Measurements from ENCODE around the gene TAF1B. TPM values are rescaled to one million over a fixed set of nuclear protein-coding genes. Genes with fewer than 3 reads are reported as not detected.

The TAF1B gene
- total RNA-seq, 1 experiment from 2014 or later, result 35.2 TPM

- ATAC-seq, result no peak
- H3K27me3 ChIP-seq (ENCODE audit: control insufficient read depth, insufficient read depth, low read length), result no peaks in the 10 kb centered on the region
- intact Hi-C loops (cut with micrococcal nuclease; ENCODE audit: unreplicated experiment), result no loop called here
- no TSS peak for BruUV-seq (replicated peaks)
- CTCF ChIA-PET, result no interaction called here
- DNase-seq (ENCODE audit: low read depth, low spot score), result no peak
- H3K9me3 ChIP-seq (ENCODE audit: control insufficient read depth, insufficient read depth, low read depth, low read length), result no peaks in the 10 kb centered on the region
- in situ Hi-C loops (cut with HindIII; ENCODE audit: low pct_unique_long_range_greater_than_20kb, low sequenced_read_pairs), result no loop called here
- POLR2A ChIA-PET, result no interaction called here
- peaks cover 11% of the 10 kb centered on the region for H3K4me1 ChIP-seq (ENCODE audit: control insufficient read depth, insufficient read depth, low read length)
- H3K4me3 ChIP-seq (ENCODE audit: low read depth in 2 of 2, low read length in 2 of 2), result no peak overlapping the region
- peaks cover 31% of the 10 kb centered on the region for H3K36me3 ChIP-seq (ENCODE audit: control insufficient read depth, insufficient read depth, low read length)
- no peak overlapping the region for H3K27ac ChIP-seq (ENCODE audit: low read length)
- TF ChIP-seq POLR2AphosphoS5 (IDR thresholded peaks at IDR 0.05; ENCODE audit: low read depth, low read length), result peak; percentile 32; the same call in 1 of the 2 replicates
- no peak for TF ChIP-seq SIN3A (IDR thresholded peaks at IDR 0.05; ENCODE audit: borderline replicate concordance, insufficient read depth, low read depth, low read length)
Observed at GRCh38 chr2:9846554-9846953, 3.3 kb downstream of the TAF1B start.

- H3K27ac ChIP-seq (ENCODE audit: low read length), result no peak overlapping the region
- CTCF ChIA-PET, result no interaction called here
- no peaks in the 10 kb centered on the region for H3K9me3 ChIP-seq (ENCODE audit: control insufficient read depth, insufficient read depth, low read depth, low read length)
- no peak for TF ChIP-seq REST (IDR thresholded peaks at IDR 0.05; ENCODE audit: insufficient read depth in 1 of 2, low read depth in 2 of 2, low read length in 1 of 2)
- no peak for TF ChIP-seq POLR2AphosphoS5 (IDR thresholded peaks at IDR 0.05; ENCODE audit: low read depth, low read length)
- no peak for TF ChIP-seq TCF7L2 (IDR thresholded peaks at IDR 0.05; ENCODE audit: low read depth, low read length)
- no peak for TF ChIP-seq CTCF (IDR thresholded peaks at IDR 0.05)
- H3K36me3 ChIP-seq (ENCODE audit: control insufficient read depth, insufficient read depth, low read length), result peaks cover 36% of the 10 kb centered on the region
- intact Hi-C loops (cut with micrococcal nuclease; ENCODE audit: unreplicated experiment), result no loop called here
- POLR2A ChIA-PET, result no interaction called here
- H3K4me3 ChIP-seq (ENCODE audit: low read depth in 2 of 2, low read length in 2 of 2), result no peak overlapping the region
- H3K4me1 ChIP-seq (ENCODE audit: control insufficient read depth, insufficient read depth, low read length), result peaks cover 11% of the 10 kb centered on the region
- no TSS peak for BruUV-seq (replicated peaks)
- no peaks in the 10 kb centered on the region for H3K27me3 ChIP-seq (ENCODE audit: control insufficient read depth, insufficient read depth, low read length)
- in situ Hi-C loops (cut with HindIII; ENCODE audit: low pct_unique_long_range_greater_than_20kb, low sequenced_read_pairs), result no loop called here
- ATAC-seq (no peak), DNase-seq (ENCODE audit: low read depth, low spot score) (no peak)
Observed at GRCh38 chr2:9847140-9847539, 3.9 kb downstream of the TAF1B start.

GRCh38 chr2:9852881-9853280 lies 9.6 kb downstream of the TAF1B start:
- no TSS peak for BruUV-seq (replicated peaks)
- no peak for TF ChIP-seq REST (IDR thresholded peaks at IDR 0.05; ENCODE audit: insufficient read depth in 1 of 2, low read depth in 2 of 2, low read length in 1 of 2)
- TF ChIP-seq TCF7L2 (IDR thresholded peaks at IDR 0.05; ENCODE audit: low read depth, low read length), result no peak
- TF ChIP-seq SIN3A (IDR thresholded peaks at IDR 0.05; ENCODE audit: borderline replicate concordance, insufficient read depth, low read depth, low read length), result no peak
- TF ChIP-seq CTCF (IDR thresholded peaks at IDR 0.05), result no peak
- no peak for ATAC-seq
- intact Hi-C loops (cut with micrococcal nuclease; ENCODE audit: unreplicated experiment) (loop anchor here (5.0 kb wide), 1 partner anchor 69 kb away; no protein-coding TSS in a partner anchor), in situ Hi-C loops (cut with HindIII; ENCODE audit: low pct_unique_long_range_greater_than_20kb, low sequenced_read_pairs) (no loop called here)
- Histone ChIP-seq H3K36me3 (ENCODE audit: control insufficient read depth, insufficient read depth, low read length) (peaks cover 57% of the 10 kb centered on the region), H3K9me3 (ENCODE audit: control insufficient read depth, insufficient read depth, low read depth, low read length) (peaks cover 14% of the 10 kb centered on the region; the same call in 1 of the 2 replicates), H3K27me3 (ENCODE audit: control insufficient read depth, insufficient read depth, low read length) (no peaks in the 10 kb centered on the region), H3K27ac (ENCODE audit: low read length) (no peak overlapping the region), H3K4me3 (ENCODE audit: low read depth in 2 of 2, low read length in 2 of 2) (no peak overlapping the region), H3K4me1 (ENCODE audit: control insufficient read depth, insufficient read depth, low read length) (no peaks in the 10 kb centered on the region)
- POLR2A ChIA-PET, result no interaction called here
- no peak for DNase-seq (ENCODE audit: low read depth, low spot score)
- CTCF ChIA-PET, result no interaction called here
